HG03045 (cell line): Measurements from ENCODE around the gene SLC25A42.
A peak's percentile ranks its signal among the peaks of the same experiment; 100 is the strongest.
"Not testable (repeated sequence)": the region's sequence is repeated elsewhere in the genome, so short reads cannot be mapped to it uniquely, and the experiment has no call there.

Experiments used
- ATAC-seq: cut with Tn5 transposase; IDR thresholded peaks from one replicate; pipeline ENCODE4 v1.9.1; 2021; ENCODE audit warnings: mild to moderate bottlenecking, moderate library complexity; ENCODE audit not compliant: unreplicated experiment

SLC25A42 gene

GRCh38 chr19:19131989-19132388 is 68.2 kb downstream of the SLC25A42 start:
- ATAC-seq = no peak

- ATAC-seq = no peak
These were observed 69.1 kb downstream of the SLC25A42 start for GRCh38 chr19:19132912-19133311.

GRCh38 chr19:19133985-19134384 is 70.2 kb downstream of the SLC25A42 start:
- ATAC-seq = no peak

- ATAC-seq = no peak
These were observed 70.9 kb downstream of the SLC25A42 start for GRCh38 chr19:19134687-19135158.

- ATAC-seq = not testable (repeated sequence)
These were observed 71.9 kb downstream of the SLC25A42 start for GRCh38 chr19:19135713-19136112.

- ATAC-seq = no peak
These were observed 73.8 kb downstream of the SLC25A42 start for GRCh38 chr19:19137556-19138108.

- peak; percentile 99 for ATAC-seq
These were observed 74.6 kb downstream of the SLC25A42 start, which contains the start of gene TMEM161A for GRCh38 chr19:19138109-19138981. TSS of gene TMEM161A (minus strand) at chr19:19138478. CDS start at chr19:19138428, 50 bp downstream.

- ATAC-seq = no peak
These were observed 76.1 kb downstream of the SLC25A42 start for GRCh38 chr19:19139876-19140229.

GRCh38 chr19:19140476-19140875 is 76.7 kb downstream of the SLC25A42 start:
- no peak for ATAC-seq

- no peak for ATAC-seq
These were observed 78.6 kb downstream of the SLC25A42 start for GRCh38 chr19:19142347-19142746.

- ATAC-seq = no peak
These were observed 81.5 kb downstream of the SLC25A42 start for GRCh38 chr19:19145281-19145680.

- no peak for ATAC-seq
These were observed 82.2 kb downstream of the SLC25A42 start for GRCh38 chr19:19145684-19146608.

GRCh38 chr19:19146865-19147264 is 83.1 kb downstream of the SLC25A42 start:
- no peak for ATAC-seq

- no peak for ATAC-seq
These were observed 83.5 kb downstream of the SLC25A42 start for GRCh38 chr19:19147344-19147743.

- ATAC-seq = not testable (repeated sequence)
These were observed 84.7 kb downstream of the SLC25A42 start for GRCh38 chr19:19148504-19148903.

- no peak for ATAC-seq
These were observed 85.6 kb downstream of the SLC25A42 start for GRCh38 chr19:19149435-19149834.

GRCh38 chr19:19151418-19151817 is 87.6 kb downstream of the SLC25A42 start:
- no peak for ATAC-seq

GRCh38 chr19:19152668-19153384 is 89.0 kb downstream of the SLC25A42 start:
- no peak for ATAC-seq

- no peak for ATAC-seq
These were observed 91.1 kb downstream of the SLC25A42 start for GRCh38 chr19:19154768-19155494.
